Left lobe of liver (tissue), 2 donors: ENCODE results near the gene ZRANB3. TPM values are rescaled to one million over a fixed set of nuclear protein-coding genes. Genes with fewer than 3 reads are reported as not detected.
"Not testable (repeated sequence)": the region's sequence is repeated elsewhere in the genome, so short reads cannot be mapped to it uniquely, and the experiment has no call there.

ENCODE experiments used
- ATAC-seq: fragments of 200-7000 bp; cut with Tn5 transposase; one replicate; pipeline ENCODE4 v1.9.1; 2020; ENCODE audit warnings: mild to moderate bottlenecking, moderate library complexity
- DNase-seq: peaks from one replicate; pipeline ENCODE4 v3.0.0-alpha.2; 2020; ENCODE audit warnings: low spot score
- total RNA-seq: library from RNA; stranded (reverse); gene quantifications from one replicate; pipeline ENCODE4 v1.2.1, GENCODE V29; 2021
- donor health status: DM: no; HTN: no; CAD: no; lungs with moderate emphysema.
- donor health status: DM: no; HTN: yes; CAD: no.

ZRANB3 gene
- total RNA-seq, 1 donor from 2014 or later: 2.9 TPM

DNA sequence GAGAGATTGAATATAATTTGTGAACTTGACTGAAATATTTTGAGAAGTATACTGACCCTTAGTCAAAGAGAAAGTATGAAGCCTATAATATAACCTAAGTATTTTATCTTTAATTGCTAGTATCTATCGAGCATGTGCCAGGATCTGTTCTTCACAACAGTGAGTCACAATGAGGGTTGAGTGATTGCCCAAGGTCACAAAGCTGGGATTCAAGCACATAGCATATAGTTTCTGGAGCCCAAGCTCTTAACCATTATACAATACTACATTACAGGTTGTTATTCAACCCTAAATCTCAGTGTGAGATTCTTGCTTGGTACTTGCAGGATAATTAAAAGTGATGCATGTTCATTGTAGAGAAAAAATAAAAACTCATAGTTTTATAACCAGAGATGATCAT, 381.8 kb downstream of the ZRANB3 start:
- DNase-seq (no peak), ATAC-seq (no peak)

DNA sequence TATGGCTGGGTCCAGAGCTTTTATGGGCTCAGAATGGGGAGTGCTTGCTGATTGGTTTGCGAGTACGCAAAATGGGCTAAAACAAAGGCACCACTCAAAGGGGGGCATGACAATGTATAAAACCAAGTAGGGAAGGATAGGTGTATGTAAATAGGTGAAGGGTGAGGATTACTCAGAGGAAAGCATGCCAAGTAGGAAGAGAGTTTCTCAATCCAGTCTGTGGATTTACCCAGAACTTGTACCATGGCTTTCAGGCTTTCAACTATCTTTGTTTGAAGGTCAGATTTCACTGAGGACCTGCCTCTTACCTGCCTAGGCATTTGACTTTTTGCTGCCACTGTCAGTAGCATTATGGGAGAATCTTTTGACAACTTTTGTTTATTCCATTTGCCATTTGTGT, 386.7 kb downstream of the ZRANB3 start:
- DNase-seq (no peak), ATAC-seq (peak; percentile 13)

DNA sequence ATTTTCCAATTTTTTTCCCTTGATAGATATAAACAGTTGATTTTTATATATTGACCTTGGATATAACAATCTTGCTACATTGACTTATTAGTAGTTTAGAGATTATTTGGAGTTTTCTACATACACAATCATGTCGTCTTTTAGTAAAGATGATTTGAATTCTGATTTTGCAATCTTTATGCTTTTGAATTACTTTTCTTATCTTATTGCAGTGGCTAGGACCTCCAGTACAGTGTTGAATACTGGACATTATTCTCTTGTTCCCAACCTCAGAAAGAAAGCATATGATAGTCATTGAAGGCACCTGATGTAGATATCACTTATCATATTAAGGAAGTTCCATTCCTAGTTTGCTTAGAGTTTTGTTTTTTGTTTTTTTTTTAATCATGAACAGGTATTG, 388.7 kb downstream of the ZRANB3 start:
- DNase-seq (no peak), ATAC-seq (no peak)

DNA sequence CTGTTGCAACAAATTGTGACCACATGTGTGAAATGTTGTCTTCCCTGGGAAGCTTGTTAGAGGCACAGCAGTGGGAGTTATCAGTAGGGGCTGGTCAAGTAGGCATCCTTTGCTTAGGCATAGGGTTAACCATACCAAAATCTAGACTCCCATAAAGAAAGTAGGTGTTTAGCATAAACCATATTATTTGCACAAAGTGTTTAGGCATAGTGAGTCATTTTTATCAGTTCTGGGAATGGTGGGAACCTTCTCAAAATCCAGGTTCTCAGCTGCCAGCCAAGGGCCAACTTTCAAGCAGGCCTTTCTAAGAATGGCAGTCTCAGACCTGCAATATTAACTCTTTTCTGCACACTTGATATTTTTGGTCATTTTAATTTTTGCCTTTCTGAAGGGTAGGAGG, 390.4 kb downstream of the ZRANB3 start:
- ATAC-seq: no peak
- no peak for DNase-seq

DNA sequence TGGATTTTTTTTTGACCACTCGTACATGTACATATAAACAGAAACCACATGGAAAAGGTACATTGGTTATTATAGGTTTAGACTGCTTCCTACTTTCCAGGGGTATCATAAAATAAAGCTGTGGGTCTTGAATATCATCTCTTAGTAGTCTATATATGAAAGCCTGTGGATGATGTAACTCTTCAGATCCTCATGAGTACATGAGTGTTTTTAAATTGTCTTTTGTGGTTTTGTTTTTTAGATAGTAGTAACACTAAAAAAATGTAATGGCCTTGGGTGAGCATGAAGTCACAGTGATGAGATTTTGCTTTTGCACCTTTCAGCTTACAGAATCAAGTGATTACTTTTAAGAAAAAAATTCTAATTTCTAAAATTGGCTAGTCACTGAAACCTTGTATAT, 398.7 kb downstream of the ZRANB3 start:
- DNase-seq (no peak), ATAC-seq (no peak)

DNA sequence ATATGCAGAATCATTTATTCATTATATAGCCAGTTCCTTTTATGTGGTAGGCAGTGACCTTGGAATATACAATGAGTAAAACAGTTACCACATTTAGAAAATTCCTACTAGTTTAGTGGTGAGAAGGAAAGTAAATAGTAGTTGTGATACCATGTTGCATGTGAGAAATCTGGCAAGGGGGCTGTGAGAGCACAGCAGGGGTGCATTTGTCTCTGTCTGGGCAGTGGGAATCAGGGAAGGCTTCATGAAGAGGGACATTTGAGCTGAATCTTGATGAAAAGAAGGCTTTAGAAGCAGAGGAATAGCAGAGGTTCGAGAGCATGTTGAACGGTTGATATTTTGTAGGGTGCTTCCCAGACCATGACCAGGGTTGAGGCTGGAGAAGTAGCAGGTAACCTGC, 400.3 kb downstream of the ZRANB3 start:
- ATAC-seq: no peak
- DNase-seq: no peak

DNA sequence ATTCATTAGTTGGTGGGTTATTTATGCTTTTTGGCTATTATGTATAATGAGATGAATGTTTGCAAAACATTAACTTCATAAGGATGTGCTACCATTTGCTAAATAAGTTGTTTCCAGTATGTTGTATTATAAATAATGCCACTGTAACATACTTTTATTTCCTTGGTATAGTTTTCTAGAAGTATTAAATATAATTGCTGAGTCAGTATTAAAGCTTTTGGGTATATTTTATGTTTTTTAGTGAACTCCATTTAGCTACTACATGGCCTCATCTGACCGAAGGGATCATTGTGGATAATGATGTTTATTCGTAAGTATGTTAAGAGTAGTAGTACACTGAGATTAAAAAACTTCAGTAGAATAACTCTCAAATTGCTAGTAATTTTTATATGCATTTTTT, 405.1 kb downstream of the ZRANB3 start:
- ATAC-seq (no peak), DNase-seq (no peak)

DNA sequence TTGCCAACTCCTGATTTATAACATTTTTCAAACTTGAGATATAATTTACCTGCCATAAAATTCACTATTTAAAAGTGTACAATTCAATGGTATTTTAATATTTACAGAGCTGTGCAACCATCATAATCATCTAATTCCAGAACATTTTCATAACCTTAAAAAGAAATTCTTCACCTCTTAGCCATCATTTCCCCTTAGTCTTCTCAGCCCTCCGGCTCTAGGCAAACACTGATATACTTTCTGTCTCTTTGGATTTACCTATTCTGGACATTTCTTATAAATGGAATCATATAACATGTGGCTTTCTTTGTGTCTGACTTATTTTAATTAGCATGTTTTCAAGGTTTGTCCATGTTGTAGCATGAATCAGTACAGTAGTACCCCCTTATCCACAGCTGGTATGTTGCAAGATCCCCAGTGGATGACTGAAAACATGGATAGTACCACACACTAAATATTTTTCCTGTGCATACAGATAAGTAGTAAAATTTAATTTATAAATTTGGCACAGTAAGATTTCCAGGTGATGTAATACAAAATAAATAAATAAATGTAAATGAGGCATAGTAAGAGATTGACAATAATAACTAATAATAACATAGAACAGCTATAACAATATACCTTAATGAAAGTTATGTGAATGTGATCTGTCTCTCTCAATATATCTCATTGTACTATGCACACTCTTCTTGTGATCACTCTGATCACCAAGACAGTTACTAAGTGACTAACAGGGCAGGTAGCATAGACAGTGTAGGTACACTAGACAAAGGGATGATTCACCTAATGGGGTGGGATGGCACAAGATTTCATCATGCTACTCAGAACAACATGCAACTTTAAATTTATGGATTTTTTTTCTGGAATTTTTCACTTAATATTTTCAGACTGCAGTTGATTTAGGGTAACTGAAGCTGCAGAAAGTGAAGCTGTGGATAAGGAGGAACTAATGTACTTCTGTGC, 405.8 kb downstream of the ZRANB3 start:
- ATAC-seq: no peak

DNA sequence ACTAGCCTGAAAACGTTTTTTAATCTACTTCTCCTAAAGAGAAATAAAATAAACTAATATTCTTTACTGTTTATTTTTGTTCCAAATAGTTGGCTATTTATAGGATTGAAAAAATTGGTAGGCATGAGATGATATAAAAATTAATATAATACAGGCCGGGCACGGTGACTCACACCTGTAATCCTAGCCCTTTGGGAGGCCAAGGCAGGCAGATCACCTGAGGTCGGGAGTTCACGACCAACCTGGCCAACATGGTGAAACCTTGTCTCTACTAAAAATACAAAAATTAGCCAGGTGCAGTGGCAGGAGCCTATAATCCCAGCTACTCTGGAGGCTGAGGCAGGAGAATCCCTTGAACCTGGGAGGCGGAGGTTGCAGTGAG, 409.4 kb downstream of the ZRANB3 start:
- not testable (repeated sequence) for DNase-seq, ATAC-seq

More for the DNA sequence above, 405.8 kb downstream of the ZRANB3 start:
- no peak for DNase-seq

DNA sequence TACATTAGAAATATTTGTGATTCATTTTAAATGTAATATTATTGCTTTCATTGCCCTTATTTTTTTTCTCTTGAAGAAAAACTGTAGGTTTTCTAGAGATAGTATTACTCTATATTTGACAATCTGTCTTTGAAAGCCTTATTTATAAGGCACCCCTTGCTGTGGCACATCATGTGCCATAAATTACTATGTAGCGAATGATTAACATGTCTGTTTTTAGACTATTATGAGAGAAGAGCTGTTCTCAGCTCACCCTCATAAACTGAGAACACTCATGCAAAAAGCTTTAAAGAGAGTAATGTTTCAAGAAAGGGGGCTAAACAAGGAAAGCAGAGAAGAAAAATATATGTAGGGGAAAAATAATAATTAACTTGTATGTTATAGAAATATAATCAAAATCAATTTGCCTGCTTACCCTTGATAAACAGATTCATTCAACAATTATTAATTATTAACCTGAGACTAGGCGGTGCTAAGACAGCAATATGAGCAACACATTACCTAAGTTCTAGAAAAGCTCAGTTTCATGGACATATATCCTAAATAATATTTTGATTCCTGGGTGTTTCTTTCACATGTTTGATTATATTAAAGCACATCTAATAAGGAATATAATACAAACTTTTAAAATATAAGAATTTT, 409.9 kb downstream of the ZRANB3 start:
- ATAC-seq (peak; percentile 39), DNase-seq (no peak)

DNA sequence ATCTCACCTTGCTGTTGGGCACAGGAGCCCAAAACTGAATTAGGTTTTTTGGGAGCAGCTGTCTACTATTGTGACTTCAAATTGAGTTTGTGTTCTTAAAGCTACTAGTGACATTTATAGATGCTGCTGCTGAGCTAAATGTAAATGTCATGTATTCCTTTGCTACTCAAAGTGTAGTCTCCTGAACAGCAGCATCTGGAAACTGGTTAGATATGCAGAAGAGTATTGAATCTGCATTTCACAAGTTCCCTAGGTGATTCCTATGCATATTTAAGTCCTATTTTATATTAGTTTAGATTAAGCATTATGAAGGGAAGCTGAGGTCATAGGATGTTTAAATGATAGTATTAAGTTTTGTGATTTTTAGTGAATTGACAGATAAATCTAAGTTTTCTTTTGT, 411.4 kb downstream of the ZRANB3 start:
- no peak for ATAC-seq

DNA sequence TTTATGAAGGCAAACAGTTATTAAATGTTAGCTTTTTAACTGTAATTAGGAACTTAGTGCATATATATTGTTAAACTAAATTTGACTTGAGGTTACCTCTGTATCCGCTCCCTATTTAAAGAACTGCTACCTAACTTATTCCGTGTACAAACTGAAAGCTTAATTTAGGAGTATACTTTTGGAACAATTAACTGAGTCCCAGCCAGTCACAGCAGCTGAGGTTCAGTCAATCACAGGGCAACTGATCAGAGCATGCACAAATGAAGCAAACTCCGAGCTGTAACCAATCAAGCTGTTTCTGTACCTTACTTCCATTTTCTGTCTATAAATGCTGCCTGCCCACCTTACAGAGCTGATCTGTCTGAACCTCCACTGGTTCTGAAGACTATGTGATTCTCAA, 417.7 kb downstream of the ZRANB3 start:
- DNase-seq: no peak
- no peak for ATAC-seq

More for the DNA sequence above, 411.4 kb downstream of the ZRANB3 start:
- no peak for DNase-seq

DNA sequence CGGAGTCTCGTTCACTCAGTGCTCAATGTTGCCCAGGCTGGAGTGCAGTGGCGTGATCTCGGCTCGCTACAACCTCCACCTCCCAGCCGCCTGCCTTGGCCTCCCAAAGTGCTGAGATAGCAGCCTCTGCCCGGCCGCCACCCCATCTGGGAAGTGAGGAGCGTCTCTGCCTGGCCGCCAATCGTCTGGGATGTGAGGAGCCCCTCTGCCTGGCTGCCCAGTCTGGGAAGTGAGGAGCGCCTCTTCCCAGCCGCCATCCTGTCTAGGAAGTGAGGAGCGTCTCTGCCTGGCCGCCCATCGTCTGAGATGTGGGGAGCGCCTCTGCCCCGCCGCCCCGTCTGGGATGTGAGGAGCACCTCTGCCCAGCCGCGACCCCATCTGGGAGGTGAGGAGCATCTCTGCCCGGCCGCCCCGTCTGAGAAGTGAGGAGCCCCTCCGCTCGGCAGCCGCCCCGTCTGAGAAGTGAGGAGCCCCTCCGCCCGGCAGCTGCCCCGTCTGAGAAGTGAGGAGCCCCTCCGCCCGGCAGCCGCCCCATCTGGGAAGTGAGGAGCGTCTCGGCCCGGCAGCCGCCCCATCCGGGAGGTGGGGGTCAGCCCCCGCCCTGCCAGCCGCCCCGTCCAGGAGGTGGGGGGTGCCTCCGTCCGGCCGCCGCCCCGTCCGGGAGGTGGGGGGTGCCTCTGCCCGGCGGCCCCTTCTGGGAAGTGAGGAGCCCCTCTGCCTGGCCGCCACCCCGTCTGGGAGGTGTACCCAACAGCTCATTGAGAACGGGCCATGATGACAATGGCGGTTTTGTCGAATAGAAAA, 425.3 kb downstream of the ZRANB3 start:
- DNase-seq, ATAC-seq: not testable (repeated sequence)

DNA sequence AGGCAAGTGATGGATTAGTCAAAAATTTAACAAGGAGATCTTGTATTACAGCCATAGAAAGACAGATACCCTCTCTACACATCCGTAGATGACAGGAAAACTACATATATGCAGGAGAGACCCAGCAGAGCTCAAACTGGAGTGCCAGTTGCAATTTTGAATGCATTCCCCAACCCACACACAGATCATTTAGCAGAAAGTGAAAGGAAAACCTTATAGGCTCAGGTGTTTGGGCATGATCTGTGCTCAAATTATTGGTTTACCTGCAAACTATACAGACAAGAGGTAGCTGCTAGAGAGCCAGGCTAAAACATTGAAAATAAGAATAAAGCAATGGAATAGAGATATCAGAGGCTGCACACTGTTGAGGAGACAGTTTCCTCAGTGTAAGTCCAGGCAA, 427.2 kb downstream of the ZRANB3 start:
- no peak for DNase-seq
- peak; percentile 55 for ATAC-seq

DNA sequence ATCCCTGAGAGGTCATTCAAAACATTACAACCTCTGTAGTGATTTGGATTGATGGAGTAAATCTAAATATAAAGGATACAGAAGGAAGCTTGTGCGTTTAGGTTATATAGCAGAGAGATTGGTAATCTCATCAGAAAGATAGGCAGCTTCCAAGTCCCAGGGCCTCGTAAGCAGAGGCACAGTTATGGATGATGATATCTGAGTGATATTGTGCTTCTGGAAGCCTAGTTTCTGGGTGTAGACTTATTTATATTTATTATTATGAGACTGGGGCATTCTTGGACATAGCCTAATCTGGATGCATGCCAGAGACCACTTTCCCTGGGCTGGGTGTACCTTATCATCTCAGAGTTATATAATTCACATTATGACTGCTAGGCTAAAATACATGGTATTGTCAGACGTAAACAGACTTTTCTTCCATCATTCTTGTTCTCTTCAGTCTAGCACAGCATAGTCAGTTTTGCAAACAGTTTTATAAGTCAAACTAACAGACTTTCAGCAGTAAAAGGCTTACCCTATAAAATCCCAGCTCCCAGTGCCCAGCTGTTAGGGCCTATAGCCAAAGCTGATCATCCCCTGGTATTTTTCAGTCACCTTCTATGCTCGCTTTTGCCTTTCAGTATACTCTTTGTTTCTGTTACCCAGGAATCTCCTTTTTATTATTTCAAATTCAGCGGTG, 431.1 kb downstream of the ZRANB3 start:
- no peak for DNase-seq

DNA sequence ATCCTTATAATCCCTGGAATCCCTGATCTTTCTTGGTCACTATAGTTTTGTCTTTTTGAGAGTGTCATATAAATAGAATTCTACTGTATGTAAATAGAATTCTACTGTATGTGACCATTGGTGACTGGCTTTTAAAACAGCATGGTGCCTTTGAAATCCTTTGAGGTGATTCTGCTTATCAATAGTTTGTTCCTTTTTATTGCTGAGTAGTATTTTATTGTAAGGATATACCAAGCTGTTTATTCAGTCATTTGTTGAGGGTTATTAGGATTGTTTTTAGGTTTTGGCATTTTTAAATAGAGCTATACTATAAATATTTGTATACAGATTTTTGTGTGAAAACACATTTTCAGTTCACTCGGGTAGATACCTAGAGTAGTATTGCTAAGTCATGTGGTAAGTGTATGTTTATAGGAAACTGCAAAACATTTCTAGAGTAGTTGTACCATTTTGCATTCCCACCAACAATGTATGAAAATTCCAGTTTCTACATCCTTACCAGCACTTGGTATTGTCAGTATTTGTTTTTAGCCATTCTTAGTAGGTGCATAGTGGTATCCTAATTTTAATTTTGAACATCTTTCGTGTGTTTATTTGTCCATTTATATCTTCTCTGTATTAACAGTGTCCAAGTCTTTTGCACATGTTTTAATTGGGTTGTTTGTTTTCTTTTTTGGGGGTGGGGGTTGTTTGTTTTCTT, 433.3 kb downstream of the ZRANB3 start:
- ATAC-seq (no peak), DNase-seq (no peak)

More for the DNA sequence above, 431.1 kb downstream of the ZRANB3 start:
- no peak for ATAC-seq

DNA sequence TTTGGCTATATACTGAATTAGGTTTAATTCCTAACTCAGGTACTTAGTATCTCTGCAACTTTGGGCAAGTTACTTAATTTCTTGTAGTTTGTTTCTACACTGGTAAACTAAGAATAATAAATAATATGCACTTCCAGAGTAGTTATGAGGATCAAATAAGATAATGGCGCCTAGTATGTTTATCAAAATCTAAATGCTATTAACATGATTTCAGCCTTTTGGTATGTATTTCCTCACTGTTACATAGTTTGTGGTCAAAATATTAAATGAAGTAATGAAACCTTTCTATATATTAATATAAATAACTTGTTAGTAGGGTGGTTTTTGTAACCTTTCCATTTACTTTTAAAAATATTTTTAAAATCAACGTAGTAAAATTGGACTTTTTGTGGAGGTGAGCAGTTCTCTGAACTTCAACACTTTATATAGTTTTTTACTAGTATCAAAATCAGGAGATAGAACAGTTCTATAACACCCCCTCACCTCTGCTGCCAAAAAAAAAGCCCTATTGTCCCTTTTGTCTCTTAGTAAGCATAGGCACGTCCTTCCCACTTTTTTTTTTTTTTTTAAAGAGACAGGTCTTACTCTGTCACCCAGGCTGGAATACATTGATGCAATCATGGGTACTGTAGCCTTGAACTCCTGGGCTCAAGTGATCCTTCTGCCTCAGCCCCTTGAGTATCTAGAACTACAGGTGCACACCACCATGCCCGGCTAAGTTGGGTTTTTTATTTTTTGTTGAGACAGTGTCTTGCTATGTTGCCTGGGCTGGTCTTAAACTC, 434.2 kb downstream of the ZRANB3 start:
- ATAC-seq: no peak
- no peak for DNase-seq

DNA sequence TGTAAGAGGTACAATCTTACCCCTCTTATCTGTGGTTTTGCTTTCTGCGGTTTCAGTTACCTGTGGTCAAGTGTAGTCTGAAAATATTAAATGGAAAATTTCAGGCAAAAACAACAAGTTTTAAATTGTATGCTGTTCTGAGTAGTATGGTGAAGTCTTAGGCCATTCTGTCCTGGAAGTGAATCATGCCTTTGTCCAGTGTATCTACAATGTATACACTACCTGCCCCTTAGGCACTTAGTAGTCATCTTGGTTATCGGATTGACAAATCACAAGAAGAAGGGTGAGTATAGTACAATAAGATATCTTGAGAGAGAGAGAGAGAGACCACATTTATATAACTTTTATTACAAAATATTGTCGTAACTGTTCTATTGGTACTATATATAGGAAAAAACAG, 435.4 kb downstream of the ZRANB3 start:
- no peak for DNase-seq
- no peak for ATAC-seq

DNA sequence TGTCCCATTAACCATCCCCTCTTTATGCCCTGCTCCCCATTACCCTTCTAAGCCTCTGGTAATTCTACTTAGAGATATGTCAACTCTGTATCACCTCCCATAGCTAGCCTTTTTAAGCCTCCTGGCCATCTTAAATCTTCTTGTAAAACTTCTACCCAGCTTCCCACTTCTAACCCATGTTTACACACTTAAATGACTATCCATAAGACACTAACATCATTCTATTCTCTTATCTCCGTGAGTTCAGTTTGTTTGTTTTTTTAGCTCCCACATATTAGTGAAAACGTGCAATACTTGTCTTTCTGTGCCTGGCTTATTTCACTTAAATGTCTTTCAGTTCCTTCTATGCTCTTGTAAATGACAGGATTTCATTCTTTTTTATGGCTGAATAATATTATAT, 436.5 kb downstream of the ZRANB3 start:
- no peak for ATAC-seq
- no peak for DNase-seq
